K562 (cell line): ENCODE measurements around the gene ZNF821. TPM values are rescaled to one million over a fixed set of nuclear protein-coding genes. Genes with fewer than 3 reads are reported as not detected.
A peak's percentile ranks its signal among the peaks of the same experiment; 100 is the strongest.

Source experiments
- ATAC-seq: fragments of 200-7000 bp; cut with Tn5 transposase; 3 replicates; pipeline ENCODE4 v1.9.1; 2020; ENCODE audit warnings: moderate library complexity
- BruUV-seq: library from RNA; stranded (reverse); fragments of 400-500 nt; replicated peaks from 2 replicates; lab custom pipeline; 2021; lab: Mats Ljungman, UMichigan
- CTCF ChIA-PET: fragments of 300-600 bp; formaldehyde crosslinking; extraction: SDS; loops from one replicate; lab custom pipeline; 2021; ENCODE audit warnings: low intra/inter-chr PET ratio; lab: Yijun Ruan, JAX
- POLR2A ChIA-PET: fragments of 300-600, 350-650 bp; sonication (Branson Sonifier 250); formaldehyde crosslinking; extraction: SDS; loops from one replicate; lab custom pipeline; 2021; ENCODE audit warnings: antibody characterized with exemption, inconsistent platforms; lab: Yijun Ruan, JAX
- DNase-seq, 4 experiments: peaks; one replicate each; pipeline versions ENCODE4 v3.0.0 to v3.0.0-alpha.2; 2011 to 2018; ENCODE audit warnings: low spot score in 3 of 4, mixed read lengths in 3 of 4; ENCODE audit errors: extremely low read depth in 1 of 4
- FAIRE-seq: peaks from 2 replicates; lab custom pipeline; 2011; peaks lifted over from hg19 to GRCh38; lab: Jason Lieb, UNC
- H2AFZ ChIP-seq: 2 replicates; pipeline ENCODE4 v1.6.0; 2011; ENCODE audit warnings: low read depth, low read length, control low read depth, inconsistent platforms
- H3K27ac ChIP-seq: fragments of 200-600 bp; 3 replicates; pipeline ENCODE4 v1.8.0; 2011; ENCODE audit warnings: low read depth, mild to moderate bottlenecking, control low read depth, inconsistent platforms, low read length, moderate library complexity, mixed read lengths; ENCODE audit errors: extremely low read depth
- H3K27me3 ChIP-seq, 2 experiments: fragments of 300-600 bp in 1 of 2; 2 replicates in 1 of 2; 3 replicates in 1 of 2; pipeline versions ENCODE4 v1.6.0 to v1.8.0; 2011; ENCODE audit warnings: inconsistent platforms in 2 of 2, low read length in 2 of 2, mild to moderate bottlenecking in 1 of 2, mixed read lengths in 1 of 2, moderate library complexity in 1 of 2; ENCODE audit not compliant: control insufficient read depth in 2 of 2, insufficient read depth in 2 of 2
- H3K36me3 ChIP-seq: fragments of 300-600 bp; 3 replicates; pipeline ENCODE4 v1.8.0; 2011; ENCODE audit warnings: mild to moderate bottlenecking, low read length, inconsistent platforms; ENCODE audit not compliant: control insufficient read depth, insufficient read depth
- H3K4me1 ChIP-seq, 2 experiments: fragments of 200-600 bp in 1 of 2; replicated peaks in 1 of 2; 2 replicates in 1 of 2; 3 replicates in 1 of 2; pipeline versions ENCODE4 v1.5.1 to v1.8.0; 2011; ENCODE audit warnings: inconsistent platforms in 2 of 2, low read length in 2 of 2, mild to moderate bottlenecking in 1 of 2, mixed read lengths in 1 of 2, moderate library complexity in 1 of 2; ENCODE audit not compliant: control insufficient read depth in 2 of 2, insufficient read depth in 2 of 2
- H3K4me2 ChIP-seq: 2 replicates; pipeline ENCODE4 v1.6.1; 2011; ENCODE audit warnings: low read length, control low read depth, inconsistent platforms, mixed read lengths; ENCODE audit not compliant: insufficient read depth
- H3K4me3 ChIP-seq: fragments of 200-600 bp; sonication (generic), shearing (Covaris generic); 2 replicates; pipeline ENCODE4 v1.5.1; 2016; ENCODE audit warnings: control low read depth, inconsistent platforms
- H3K79me2 ChIP-seq: fragments of 200-600 bp; 3 replicates; pipeline ENCODE4 v1.8.0; 2011; ENCODE audit warnings: low read length, inconsistent platforms; ENCODE audit not compliant: control insufficient read depth, insufficient read depth
- H3K9ac ChIP-seq, 2 experiments: 2 replicates each; pipeline versions ENCODE4 v1.6.0 to v1.6.1; 2011; ENCODE audit warnings: low read depth in 2 of 2, low read length in 2 of 2, control low read depth in 1 of 2, inconsistent platforms in 1 of 2, mild to moderate bottlenecking in 1 of 2, mixed read lengths in 1 of 2; ENCODE audit not compliant: insufficient read depth in 1 of 2
- H3K9me1 ChIP-seq: one replicate; pipeline ENCODE4 v1.6.0; 2011; ENCODE audit warnings: inconsistent platforms, mild to moderate bottlenecking, low read length, moderate library complexity; ENCODE audit not compliant: control insufficient read depth, insufficient read depth
- H3K9me3 ChIP-seq: replicated peaks from 2 replicates; pipeline ENCODE4 v1.5.1; 2011; ENCODE audit warnings: low read depth, low read length, inconsistent platforms; ENCODE audit not compliant: control insufficient read depth, insufficient read depth
- H4K20me1 ChIP-seq: replicated peaks from 2 replicates; pipeline ENCODE4 v1.6.1; 2011; ENCODE audit warnings: low read length, inconsistent platforms, mixed read lengths; ENCODE audit not compliant: control insufficient read depth, insufficient read depth
- HDAC2 ChIP-seq: fragments of 450-650 bp; IDR thresholded peaks from 2 replicates; pipeline ENCODE4 v1.6.1; 2016; ENCODE audit warnings: mild to moderate bottlenecking
- KLF13 ChIP-seq: fragments of 450-650 bp; IDR thresholded peaks from 2 replicates; pipeline ENCODE4 v1.6.1; 2016; ENCODE audit warnings: missing genetic modification characterization, low read depth, mild to moderate bottlenecking, missing compliant biosample characterization, moderate library complexity, borderline replicate concordance
- MEF2A ChIP-seq: IDR thresholded peaks from 2 replicates; pipeline ENCODE4 v1.6.1; 2011; ENCODE audit warnings: low read depth, mild to moderate bottlenecking, low read length, moderate library complexity; ENCODE audit not compliant: control insufficient read depth
- SREBF1 ChIP-seq: fragments of 150-350 bp; IDR thresholded peaks from 2 replicates; pipeline ENCODE4 v1.6.1; 2014; ENCODE audit warnings: antibody characterized with exemption, low read depth, low read length, borderline replicate concordance
- ZNF79 ChIP-seq: fragments of 250-450 bp; sonication (Bioruptor Pico); IDR thresholded peaks from 2 replicates; pipeline ENCODE4 v1.4.0; 2020; ENCODE audit warnings: low read depth, mild to moderate bottlenecking, moderate library complexity
- WGBS: fragments of 100-300 bp; shearing (Covaris generic); methylation state at CpG from one replicate; pipeline ENCODE4 v1.1.6; 2016; ENCODE audit warnings: low coverage, mixed read lengths; ENCODE audit not compliant: insufficient coverage; ENCODE audit errors: missing lambda C conversion rate; 5-methylcytosine and 5-hydroxymethylcytosine counted together
- in situ Hi-C: fragments of 300-500 bp; cut with MboI; formaldehyde crosslinking; loops from 4 replicates; pipeline ENCODE4 v1.15.0; 2018; ENCODE audit warnings: inconsistent platforms, mixed read lengths
- intact Hi-C: fragments of 100-400 bp; cut with micrococcal nuclease; formaldehyde crosslinking; loops from 2 replicates; pipeline ENCODE4 v1.14.2; 2022
- polyA plus RNA-seq, 8 experiments: library from polyadenylated mRNA; depleted of rRNA in 4 of 8; stranded (reverse) in 5 of 8; unstranded in 3 of 8; fragments of >200 nt; fragmentation: Nextera tagmentation in 2 of 8; fragmentation: Illumina TruSeq in 1 of 8; extraction: Ambion mirVana in 2 of 8; extraction: Trizol in 1 of 8; gene quantifications; 2 replicates each; pipeline versions ENCODE4 v1.2.1 to v1.2.3, GENCODE V29; 2011 to 2014; ENCODE audit warnings: inconsistent platforms in 1 of 8, missing spikeins in 1 of 8
- total RNA-seq, 7 experiments: library from RNA; depleted of rRNA in 6 of 7; stranded (reverse); fragments of >200 nt in 6 of 7; fragmentation: Illumina TruSeq in 2 of 7; extraction: Trizol in 2 of 7; gene quantifications; 2 replicates each; pipeline versions ENCODE4 v1.2.1 to v1.2.3, GENCODE V29; 2011 to 2021; ENCODE audit warnings: low replicate concordance in 1 of 7
- TF ChIP-seq, protein P1 (sequence below): fragments of 450-650 bp; conservative IDR thresholded peaks from 2 replicates; pipeline ENCODE4 v1.6.1; 2016; ENCODE audit warnings: missing genetic modification characterization, low read depth, mild to moderate bottlenecking, control low read depth, missing compliant biosample characterization
- TF ChIP-seq, protein P2 (sequence below), 2 experiments: IDR thresholded peaks in 1 of 2; conservative IDR thresholded peaks in 1 of 2; 2 replicates each; pipeline ENCODE4 v1.6.1; 2016; ENCODE audit warnings: low read depth in 2 of 2, mild to moderate bottlenecking in 1 of 2, missing compliant biosample characterization in 1 of 2, missing genetic modification characterization in 1 of 2, moderate library complexity in 1 of 2
- TF ChIP-seq, protein P3 (sequence below), 2 experiments: fragments of 450-650 bp in 1 of 2; sonication (generic) in 1 of 2; formaldehyde crosslinking in 1 of 2; IDR thresholded peaks in 1 of 2; conservative IDR thresholded peaks in 1 of 2; 2 replicates each; pipeline versions ENCODE4 v1.6.1 to v1.8.1; 2016 to 2023; ENCODE audit warnings: mild to moderate bottlenecking in 2 of 2, moderate library complexity in 2 of 2, inconsistent platforms in 1 of 2, missing genetic modification reagents in 1 of 2

The ZNF821 gene
- total and polyA plus RNA-seq, 9 of the 15 experiments (the other 6 are each of a cell fraction or from before 2014, with no cell fraction given) = 0.38 to 5.6 (median 3.6) TPM

DNA sequence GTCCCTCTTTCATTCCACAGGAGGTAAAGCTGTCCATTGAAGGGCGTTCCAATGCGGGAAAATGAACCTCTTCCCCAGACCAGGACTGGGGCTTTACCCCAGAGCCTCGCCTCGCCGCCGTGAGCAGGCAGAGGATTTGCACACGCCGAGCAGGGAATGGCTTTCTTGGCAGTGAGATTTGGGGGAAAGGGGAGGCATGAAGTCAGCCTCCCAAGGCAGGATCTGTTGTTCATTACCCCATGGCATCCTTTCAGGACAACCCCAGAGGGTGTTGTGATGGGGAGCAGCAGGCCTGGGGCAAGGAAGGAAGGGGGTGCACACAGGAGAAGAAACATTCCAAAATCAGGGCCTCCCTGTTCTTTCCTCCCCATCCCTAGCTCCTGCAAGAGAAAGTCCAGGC lies 32.2 kb downstream of the ZNF821 start (continued):
- TF ChIP-seq KLF13 (tag) = no peak

DNA sequence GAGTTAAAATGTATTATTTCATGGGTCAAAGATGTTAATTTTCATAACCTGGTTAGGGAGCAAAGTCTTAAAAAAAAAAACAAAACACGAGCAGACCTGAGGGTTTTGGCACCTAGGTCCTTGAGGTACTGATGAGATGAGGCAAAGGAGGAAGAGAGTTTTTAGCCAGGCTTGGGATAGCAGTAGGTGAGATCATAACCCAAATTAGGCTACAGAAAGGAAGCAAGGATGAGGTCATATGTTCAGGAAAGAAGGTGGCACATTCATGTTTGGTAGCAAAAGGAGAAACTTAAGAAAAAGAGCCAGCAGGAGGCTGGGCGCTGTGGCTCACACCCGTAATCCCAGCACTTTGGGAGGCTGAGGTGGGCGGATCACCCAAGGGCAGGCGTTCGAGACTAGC lies 35.4 kb downstream of the ZNF821 start:
- H3K27ac ChIP-seq = no peak overlapping the region
- ChIA-PET CTCF (no interaction called here), POLR2A (interaction anchor here (0.7 kb wide), 1 partner anchor 24 kb away, joined by 3 read pairs; no protein-coding TSS in a partner anchor)
- H3K27me3 ChIP-seq = no peaks in the 10 kb centered on the region
- no peak for FAIRE-seq
- H2AFZ ChIP-seq = no peak overlapping the region
- H3K9ac ChIP-seq = no peak overlapping the region
- H3K4me3 ChIP-seq = no peak overlapping the region
- in situ Hi-C loops = no loop called here
- H3K79me2 ChIP-seq = peaks cover 23% of the 10 kb centered on the region
- peaks cover 2% of the 10 kb centered on the region for H3K9me1 ChIP-seq
- WGBS = 95% methylated on average over 6 of the region's 6 CpGs
- H3K4me1 ChIP-seq = peaks cover 0 to 10% of the 10 kb centered on the region in 2 experiments; a peak in 2 of 5 replicates
- no peak for ATAC-seq
- H3K4me2 ChIP-seq = no peak overlapping the region
- TF ChIP-seq, protein P1, sequence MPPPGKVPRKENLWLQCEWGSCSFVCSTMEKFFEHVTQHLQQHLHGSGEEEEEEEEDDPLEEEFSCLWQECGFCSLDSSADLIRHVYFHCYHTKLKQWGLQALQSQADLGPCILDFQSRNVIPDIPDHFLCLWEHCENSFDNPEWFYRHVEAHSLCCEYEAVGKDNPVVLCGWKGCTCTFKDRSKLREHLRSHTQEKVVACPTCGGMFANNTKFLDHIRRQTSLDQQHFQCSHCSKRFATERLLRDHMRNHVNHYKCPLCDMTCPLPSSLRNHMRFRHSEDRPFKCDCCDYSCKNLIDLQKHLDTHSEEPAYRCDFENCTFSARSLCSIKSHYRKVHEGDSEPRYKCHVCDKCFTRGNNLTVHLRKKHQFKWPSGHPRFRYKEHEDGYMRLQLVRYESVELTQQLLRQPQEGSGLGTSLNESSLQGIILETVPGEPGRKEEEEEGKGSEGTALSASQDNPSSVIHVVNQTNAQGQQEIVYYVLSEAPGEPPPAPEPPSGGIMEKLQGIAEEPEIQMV (tag) = no peak
- TF ChIP-seq SREBF1 = no peak
- TF ChIP-seq ZNF79 = no peak
- TF ChIP-seq, protein P2, sequence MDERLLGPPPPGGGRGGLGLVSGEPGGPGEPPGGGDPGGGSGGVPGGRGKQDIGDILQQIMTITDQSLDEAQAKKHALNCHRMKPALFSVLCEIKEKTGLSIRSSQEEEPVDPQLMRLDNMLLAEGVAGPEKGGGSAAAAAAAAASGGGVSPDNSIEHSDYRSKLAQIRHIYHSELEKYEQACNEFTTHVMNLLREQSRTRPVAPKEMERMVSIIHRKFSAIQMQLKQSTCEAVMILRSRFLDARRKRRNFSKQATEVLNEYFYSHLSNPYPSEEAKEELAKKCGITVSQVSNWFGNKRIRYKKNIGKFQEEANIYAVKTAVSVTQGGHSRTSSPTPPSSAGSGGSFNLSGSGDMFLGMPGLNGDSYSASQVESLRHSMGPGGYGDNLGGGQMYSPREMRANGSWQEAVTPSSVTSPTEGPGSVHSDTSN (CRISPR knock-in tag; IDR thresholded peaks at IDR 0.05; ENCODE audit: low read depth) = no peak
- TF ChIP-seq, protein P2 (tag; conservative IDR thresholded peaks at IDR 0.05; ENCODE audit: low read depth) = no peak
- TF ChIP-seq, protein P3, sequence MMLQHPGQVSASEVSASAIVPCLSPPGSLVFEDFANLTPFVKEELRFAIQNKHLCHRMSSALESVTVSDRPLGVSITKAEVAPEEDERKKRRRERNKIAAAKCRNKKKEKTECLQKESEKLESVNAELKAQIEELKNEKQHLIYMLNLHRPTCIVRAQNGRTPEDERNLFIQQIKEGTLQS (IDR thresholded peaks at IDR 0.05) = 0 out of 2 replicates have a peak, but pooled peaks have one; percentile 20
- TF ChIP-seq, protein P3 (CRISPR knock-in tag; conservative IDR thresholded peaks at IDR 0.05) = no peak
- TF ChIP-seq HDAC2 = no peak
- peak; percentile 81; the same call in 1 of the 2 replicates for TF ChIP-seq MEF2A
- BruUV-seq = no TSS peak
- DNase-seq = no peak
- peaks cover 2% of the 10 kb centered on the region for H4K20me1 ChIP-seq
- no peaks in the 10 kb centered on the region for H3K9me3 ChIP-seq
- peaks cover 54% of the 10 kb centered on the region for H3K36me3 ChIP-seq
- intact Hi-C loops = loop anchor here (5.0 kb wide), 1 partner anchor 41 kb away; the partner anchor contains the start of gene AP1G1
